ENCODE results near the gene ZNF44.

The ZNF44 gene

GRCh38 chr19:12224676-12225075 lies 70.0 kb downstream of the ZNF44 start:
- Histone ChIP-seq H2AFZ (ENCODE audit: low read depth) (no peak overlapping the region), H3K4me3 (IDR thresholded peaks at IDR 0.05; ENCODE audit: insufficient read depth, low read depth, low read length) (no peak overlapping the region), H3K36me3 (ENCODE audit: insufficient read depth) (no peaks in the 10 kb centered on the region), H3K27me3 (ENCODE audit: insufficient read depth, low read depth) (no peaks in the 10 kb centered on the region), H3K9ac (no peak overlapping the region), H3K4me2 (no peak overlapping the region), H3K27ac (no peak overlapping the region), H3K79me2 (ENCODE audit: insufficient read depth, low read depth) (no peaks in the 10 kb centered on the region), H4K20me1 (ENCODE audit: insufficient read depth) (no peaks in the 10 kb centered on the region), H3K4me1 (ENCODE audit: low read depth, poor library complexity, severe bottlenecking) (no peaks in the 10 kb centered on the region)
- TF ChIP-seq CTCF (conservative IDR thresholded peaks at IDR 0.05; ENCODE audit: low read depth, low read length), result no peak

- no peak overlapping the region for H3K4me3 ChIP-seq (IDR thresholded peaks at IDR 0.05; ENCODE audit: insufficient read depth, low read depth, low read length)
- no peak for TF ChIP-seq CTCF (conservative IDR thresholded peaks at IDR 0.05; ENCODE audit: low read depth, low read length)
- H3K4me2 ChIP-seq, result no peak overlapping the region
- no peak overlapping the region for H3K27ac ChIP-seq
- H3K79me2 ChIP-seq (ENCODE audit: insufficient read depth, low read depth), result no peaks in the 10 kb centered on the region
- no peak overlapping the region for H2AFZ ChIP-seq (ENCODE audit: low read depth)
- H3K4me1 ChIP-seq (ENCODE audit: low read depth, poor library complexity, severe bottlenecking), result no peaks in the 10 kb centered on the region
- no peak overlapping the region for H3K9ac ChIP-seq
- no peaks in the 10 kb centered on the region for H3K36me3 ChIP-seq (ENCODE audit: insufficient read depth)
- H3K27me3 ChIP-seq (ENCODE audit: insufficient read depth, low read depth), result no peaks in the 10 kb centered on the region
- H4K20me1 ChIP-seq (ENCODE audit: insufficient read depth), result no peaks in the 10 kb centered on the region
These were observed 71.6 kb downstream of the ZNF44 start for GRCh38 chr19:12222980-12223630.
